D721Med (cell line): ENCODE results near the gene SEMA3C.

Experiments used
- DNase-seq: peaks from one replicate; pipeline ENCODE4 v3.0.0; 2011; ENCODE audit warnings: low spot score; ENCODE audit not compliant: insufficient read length
- FAIRE-seq: peaks from 2 replicates; lab custom pipeline; 2011; peaks lifted over from hg19 to GRCh38; lab: Jason Lieb, UNC
- CTCF ChIP-seq: IDR thresholded peaks from 2 replicates; pipeline ENCODE4 v1.5.1; 2012; ENCODE audit warnings: mild to moderate bottlenecking, control low read depth; ENCODE audit not compliant: insufficient read depth; ENCODE audit errors: missing control alignments

Gene SEMA3C

DNA sequence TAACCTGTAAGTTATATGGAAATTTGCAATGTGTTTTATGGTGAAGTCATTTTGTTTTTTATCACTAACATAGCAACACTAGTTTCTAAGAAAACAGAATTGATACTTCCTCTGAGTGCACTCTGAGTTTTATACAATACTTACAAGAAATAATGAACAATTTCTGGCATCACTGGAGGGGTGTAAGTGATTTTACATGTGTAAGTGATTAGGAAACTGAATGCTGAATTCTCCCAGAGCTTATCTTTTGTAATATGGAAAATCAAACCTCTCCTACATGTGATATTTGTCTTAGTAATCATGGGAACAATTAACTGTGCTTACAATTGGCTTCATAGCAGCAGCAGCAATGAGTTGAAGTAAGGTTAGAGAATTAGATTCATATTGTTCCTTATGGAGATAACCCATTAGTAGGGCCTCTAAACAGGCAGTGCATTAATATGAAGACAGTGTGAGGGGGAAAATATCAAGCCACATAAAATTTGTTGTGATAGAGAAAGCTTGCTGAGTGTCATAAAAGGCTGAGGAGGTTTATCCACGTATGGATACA lies 37.4 kb downstream of the SEMA3C start:
- no peak for DNase-seq
- TF ChIP-seq CTCF, result no peak
- peak; percentile 81 for FAIRE-seq

- no peak for DNase-seq
- FAIRE-seq, result no peak
- TF ChIP-seq CTCF, result no peak
Observed at GRCh38 chr7:80879849-80880248, 39.0 kb downstream of the SEMA3C start.

GRCh38 chr7:80876894-80877414 lies 41.9 kb downstream of the SEMA3C start:
- peak; percentile 98 for FAIRE-seq
- TF ChIP-seq CTCF, result peak; percentile 2
- DNase-seq, result peak; percentile 17

DNA sequence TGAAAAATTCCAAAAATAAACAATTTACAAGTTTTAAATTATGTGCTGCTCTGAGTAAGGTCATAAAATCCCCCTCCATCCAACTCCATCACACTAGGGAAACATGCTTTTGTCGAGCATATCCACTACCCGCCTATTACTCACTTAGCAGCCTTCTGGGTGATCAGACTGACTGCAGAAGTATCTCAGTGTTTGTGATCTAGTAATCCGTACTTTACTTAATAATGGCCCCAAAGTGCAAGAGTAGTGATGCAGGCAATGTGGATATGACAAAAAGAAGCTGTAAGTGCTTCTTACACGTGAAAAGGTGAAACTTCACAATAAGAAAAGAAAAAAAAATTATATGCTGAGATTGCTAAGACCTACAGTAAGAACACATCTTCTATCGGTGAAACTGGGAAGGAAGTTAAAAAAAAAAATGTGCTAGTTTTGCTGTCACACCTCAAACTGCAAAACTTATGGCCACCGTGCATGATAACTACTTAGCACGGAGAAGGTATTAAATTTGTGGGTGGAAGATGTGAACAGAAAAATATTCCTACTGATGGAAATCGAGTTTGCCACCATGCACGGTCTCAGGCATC lies 43.2 kb downstream of the SEMA3C start:
- DNase-seq (no peak), FAIRE-seq (no peak)
- no peak for TF ChIP-seq CTCF

GRCh38 chr7:80873140-80873539 lies 45.7 kb downstream of the SEMA3C start:
- FAIRE-seq (no peak), DNase-seq (no peak)
- no peak for TF ChIP-seq CTCF

DNA sequence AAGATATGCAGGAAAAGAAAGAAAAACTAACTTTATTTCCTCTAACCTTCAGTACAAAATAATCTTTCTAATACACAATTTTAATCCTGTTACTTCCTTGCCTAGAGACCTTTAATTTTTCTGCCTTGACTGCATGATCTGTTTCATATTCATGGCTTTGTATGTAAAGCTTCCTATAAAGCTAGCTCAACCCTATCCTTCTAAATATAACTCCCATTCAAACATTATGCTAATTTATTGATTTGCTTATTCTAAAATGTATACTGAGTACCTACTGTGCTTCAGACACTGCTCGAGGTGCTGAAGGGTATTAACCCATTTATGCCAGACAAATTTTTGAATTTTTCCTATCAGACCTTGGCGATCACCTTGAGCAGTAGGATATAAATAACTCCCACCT lies 47.6 kb downstream of the SEMA3C start:
- no peak for DNase-seq
- FAIRE-seq, result no peak
- no peak for TF ChIP-seq CTCF

GRCh38 chr7:80870813-80871212 lies 48.0 kb downstream of the SEMA3C start:
- no peak for TF ChIP-seq CTCF
- DNase-seq, result no peak
- no peak for FAIRE-seq
